ENCODE measurements around the gene IFI44L. TPM values are rescaled to one million over a fixed set of nuclear protein-coding genes. Genes with fewer than 3 reads are reported as not detected.

The IFI44L gene
- total and polyA plus RNA-seq, 4 donors, result 2.1 to 6.5 (median 2.9) TPM

DNA sequence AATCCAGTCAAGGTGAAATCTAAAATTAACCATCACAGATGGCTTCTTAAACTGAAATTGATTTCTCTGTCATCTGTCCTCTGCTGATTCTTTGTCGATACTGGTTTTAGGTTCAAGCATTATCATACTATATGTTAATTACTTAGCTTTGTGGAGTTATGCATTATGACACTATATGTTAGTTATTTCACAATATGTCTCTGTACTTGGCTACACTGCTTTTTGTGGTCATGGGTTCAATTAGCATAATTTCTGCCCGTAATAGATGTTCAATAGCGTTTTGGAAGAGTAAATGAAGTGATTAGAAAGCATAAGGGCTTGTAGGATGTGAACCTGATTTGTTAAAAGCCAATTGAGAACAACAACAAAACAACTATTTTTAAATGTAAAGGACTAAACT lies 57.5 kb downstream of the IFI44L start:
- no peak for DNase-seq (ENCODE audit: low spot score)
- no peaks in the 10 kb centered on the region for H3K36me3 ChIP-seq (ENCODE audit: control insufficient read depth in 4 of 4, insufficient read depth in 3 of 4, low read depth in 1 of 4, low read length in 3 of 4)
- no peak overlapping the region for H3K4me3 ChIP-seq (ENCODE audit: low read depth in 1 of 3, low read length in 3 of 3)
- H3K9me3 ChIP-seq (ENCODE audit: control insufficient read depth in 4 of 4, low read length in 3 of 4), result no peaks in the 10 kb centered on the region
- no peak for TF ChIP-seq RAD21 (IDR thresholded peaks at IDR 0.05)
- no peaks in the 10 kb centered on the region for H3K4me1 ChIP-seq (ENCODE audit: control insufficient read depth in 4 of 4, insufficient read depth in 4 of 4, low read length in 3 of 4)
- H3K27me3 ChIP-seq (ENCODE audit: control insufficient read depth in 4 of 4, insufficient read depth in 4 of 4, low read length in 3 of 4), result no peaks in the 10 kb centered on the region
- no peak overlapping the region for H3K27ac ChIP-seq (ENCODE audit: low read depth in 1 of 2, low read length in 2 of 2)
- WGBS, result 88% methylated on average over 3 of the region's 3 CpGs
- H3K9ac ChIP-seq (ENCODE audit: low read depth in 1 of 2, low read length in 2 of 2), result no peak overlapping the region

DNA sequence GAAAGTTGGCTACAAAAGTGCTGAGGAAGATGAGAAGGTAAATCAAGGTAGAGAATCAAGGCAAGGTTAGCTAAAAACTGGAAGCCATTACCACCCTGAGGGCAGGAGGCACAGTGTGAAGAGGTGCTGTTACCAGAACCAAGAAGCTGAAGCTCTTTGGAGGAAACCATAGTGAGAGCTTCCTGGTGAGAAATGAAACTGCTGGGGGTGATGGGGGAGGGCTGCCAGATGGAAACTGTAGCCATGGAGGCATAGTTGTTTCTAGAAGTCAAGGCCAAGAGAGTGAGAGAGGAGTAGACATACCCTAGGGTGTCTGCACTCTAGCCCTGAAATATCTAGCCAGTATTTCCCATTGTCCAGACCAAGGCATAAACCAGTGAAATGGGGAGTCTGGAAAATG lies 58.1 kb downstream of the IFI44L start:
- TF ChIP-seq, protein P1, sequence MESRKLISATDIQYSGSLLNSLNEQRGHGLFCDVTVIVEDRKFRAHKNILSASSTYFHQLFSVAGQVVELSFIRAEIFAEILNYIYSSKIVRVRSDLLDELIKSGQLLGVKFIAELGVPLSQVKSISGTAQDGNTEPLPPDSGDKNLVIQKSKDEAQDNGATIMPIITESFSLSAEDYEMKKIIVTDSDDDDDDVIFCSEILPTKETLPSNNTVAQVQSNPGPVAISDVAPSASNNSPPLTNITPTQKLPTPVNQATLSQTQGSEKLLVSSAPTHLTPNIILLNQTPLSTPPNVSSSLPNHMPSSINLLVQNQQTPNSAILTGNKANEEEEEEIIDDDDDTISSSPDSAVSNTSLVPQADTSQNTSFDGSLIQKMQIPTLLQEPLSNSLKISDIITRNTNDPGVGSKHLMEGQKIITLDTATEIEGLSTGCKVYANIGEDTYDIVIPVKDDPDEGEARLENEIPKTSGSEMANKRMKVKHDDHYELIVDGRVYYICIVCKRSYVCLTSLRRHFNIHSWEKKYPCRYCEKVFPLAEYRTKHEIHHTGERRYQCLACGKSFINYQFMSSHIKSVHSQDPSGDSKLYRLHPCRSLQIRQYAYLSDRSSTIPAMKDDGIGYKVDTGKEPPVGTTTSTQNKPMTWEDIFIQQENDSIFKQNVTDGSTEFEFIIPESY (IDR thresholded peaks at IDR 0.05), result no peak
- TF ChIP-seq, protein P2, sequence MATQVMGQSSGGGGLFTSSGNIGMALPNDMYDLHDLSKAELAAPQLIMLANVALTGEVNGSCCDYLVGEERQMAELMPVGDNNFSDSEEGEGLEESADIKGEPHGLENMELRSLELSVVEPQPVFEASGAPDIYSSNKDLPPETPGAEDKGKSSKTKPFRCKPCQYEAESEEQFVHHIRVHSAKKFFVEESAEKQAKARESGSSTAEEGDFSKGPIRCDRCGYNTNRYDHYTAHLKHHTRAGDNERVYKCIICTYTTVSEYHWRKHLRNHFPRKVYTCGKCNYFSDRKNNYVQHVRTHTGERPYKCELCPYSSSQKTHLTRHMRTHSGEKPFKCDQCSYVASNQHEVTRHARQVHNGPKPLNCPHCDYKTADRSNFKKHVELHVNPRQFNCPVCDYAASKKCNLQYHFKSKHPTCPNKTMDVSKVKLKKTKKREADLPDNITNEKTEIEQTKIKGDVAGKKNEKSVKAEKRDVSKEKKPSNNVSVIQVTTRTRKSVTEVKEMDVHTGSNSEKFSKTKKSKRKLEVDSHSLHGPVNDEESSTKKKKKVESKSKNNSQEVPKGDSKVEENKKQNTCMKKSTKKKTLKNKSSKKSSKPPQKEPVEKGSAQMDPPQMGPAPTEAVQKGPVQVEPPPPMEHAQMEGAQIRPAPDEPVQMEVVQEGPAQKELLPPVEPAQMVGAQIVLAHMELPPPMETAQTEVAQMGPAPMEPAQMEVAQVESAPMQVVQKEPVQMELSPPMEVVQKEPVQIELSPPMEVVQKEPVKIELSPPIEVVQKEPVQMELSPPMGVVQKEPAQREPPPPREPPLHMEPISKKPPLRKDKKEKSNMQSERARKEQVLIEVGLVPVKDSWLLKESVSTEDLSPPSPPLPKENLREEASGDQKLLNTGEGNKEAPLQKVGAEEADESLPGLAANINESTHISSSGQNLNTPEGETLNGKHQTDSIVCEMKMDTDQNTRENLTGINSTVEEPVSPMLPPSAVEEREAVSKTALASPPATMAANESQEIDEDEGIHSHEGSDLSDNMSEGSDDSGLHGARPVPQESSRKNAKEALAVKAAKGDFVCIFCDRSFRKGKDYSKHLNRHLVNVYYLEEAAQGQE (IDR thresholded peaks at IDR 0.05), result no peak
- TF ChIP-seq GABPA (IDR thresholded peaks at IDR 0.05 in 1 of 2, conservative IDR thresholded peaks at IDR 0.05 in 1 of 2), result no peak
- no peak for TF ChIP-seq JUND (IDR thresholded peaks at IDR 0.05)
- TF ChIP-seq EGR1 (IDR thresholded peaks at IDR 0.05; ENCODE audit: low read depth in 2 of 2), result no peak
- no peak for TF ChIP-seq HNF4A (conservative IDR thresholded peaks at IDR 0.05)

DNA sequence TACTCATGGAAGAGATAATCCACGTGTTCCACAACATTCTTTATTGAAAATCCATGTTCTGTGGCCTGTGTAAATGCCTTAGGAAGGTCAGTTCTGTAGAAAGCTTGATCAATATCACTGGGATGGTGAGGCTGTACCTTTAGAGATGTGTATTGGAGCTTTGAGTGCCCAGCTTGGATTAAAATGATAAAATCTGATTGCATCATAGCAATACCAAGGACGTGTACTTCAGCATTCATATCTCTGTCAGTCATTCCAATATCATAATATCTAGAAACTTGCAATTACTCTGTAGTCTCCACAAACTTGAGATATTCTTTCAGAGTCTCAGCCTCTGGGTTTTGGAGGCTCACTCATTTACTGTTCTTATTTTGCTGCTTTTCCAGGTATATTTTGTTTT lies 61.0 kb downstream of the IFI44L start:
- no peaks in the 10 kb centered on the region for H3K9me3 ChIP-seq (ENCODE audit: control insufficient read depth in 4 of 4, low read length in 3 of 4)
- no peak overlapping the region for H3K4me3 ChIP-seq (ENCODE audit: low read depth in 1 of 3, low read length in 3 of 3)
- no peaks in the 10 kb centered on the region for H3K27me3 ChIP-seq (ENCODE audit: control insufficient read depth in 4 of 4, insufficient read depth in 4 of 4, low read length in 3 of 4)
- H3K27ac ChIP-seq (ENCODE audit: low read depth in 1 of 2, low read length in 2 of 2), result no peak overlapping the region
- H3K36me3 ChIP-seq (ENCODE audit: control insufficient read depth in 4 of 4, insufficient read depth in 3 of 4, low read depth in 1 of 4, low read length in 3 of 4), result no peaks in the 10 kb centered on the region
- no peak for DNase-seq (ENCODE audit: low spot score)
- no peaks in the 10 kb centered on the region for H3K4me1 ChIP-seq (ENCODE audit: control insufficient read depth in 4 of 4, insufficient read depth in 4 of 4, low read length in 3 of 4)
- no peak for TF ChIP-seq HNF4A (conservative IDR thresholded peaks at IDR 0.05)
- TF ChIP-seq, protein P1 (IDR thresholded peaks at IDR 0.05), result no peak
- no peak for TF ChIP-seq GABPA (IDR thresholded peaks at IDR 0.05 in 1 of 2, conservative IDR thresholded peaks at IDR 0.05 in 1 of 2)
- TF ChIP-seq, protein P3, sequence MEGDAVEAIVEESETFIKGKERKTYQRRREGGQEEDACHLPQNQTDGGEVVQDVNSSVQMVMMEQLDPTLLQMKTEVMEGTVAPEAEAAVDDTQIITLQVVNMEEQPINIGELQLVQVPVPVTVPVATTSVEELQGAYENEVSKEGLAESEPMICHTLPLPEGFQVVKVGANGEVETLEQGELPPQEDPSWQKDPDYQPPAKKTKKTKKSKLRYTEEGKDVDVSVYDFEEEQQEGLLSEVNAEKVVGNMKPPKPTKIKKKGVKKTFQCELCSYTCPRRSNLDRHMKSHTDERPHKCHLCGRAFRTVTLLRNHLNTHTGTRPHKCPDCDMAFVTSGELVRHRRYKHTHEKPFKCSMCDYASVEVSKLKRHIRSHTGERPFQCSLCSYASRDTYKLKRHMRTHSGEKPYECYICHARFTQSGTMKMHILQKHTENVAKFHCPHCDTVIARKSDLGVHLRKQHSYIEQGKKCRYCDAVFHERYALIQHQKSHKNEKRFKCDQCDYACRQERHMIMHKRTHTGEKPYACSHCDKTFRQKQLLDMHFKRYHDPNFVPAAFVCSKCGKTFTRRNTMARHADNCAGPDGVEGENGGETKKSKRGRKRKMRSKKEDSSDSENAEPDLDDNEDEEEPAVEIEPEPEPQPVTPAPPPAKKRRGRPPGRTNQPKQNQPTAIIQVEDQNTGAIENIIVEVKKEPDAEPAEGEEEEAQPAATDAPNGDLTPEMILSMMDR (IDR thresholded peaks at IDR 0.05; ENCODE audit: low read depth, low read length, missing input control), result no peak
- TF ChIP-seq YY1 (IDR thresholded peaks at IDR 0.05), result no peak
- TF ChIP-seq FOXA1 (IDR thresholded peaks at IDR 0.05), result no peak
- TF ChIP-seq JUND (IDR thresholded peaks at IDR 0.05), result no peak
- H3K9ac ChIP-seq (ENCODE audit: low read depth in 1 of 2, low read length in 2 of 2), result no peak overlapping the region
- 59% methylated on average over 2 of the region's 2 CpGs for WGBS

More for the DNA sequence above, 58.1 kb downstream of the IFI44L start:
- no peaks in the 10 kb centered on the region for H3K4me1 ChIP-seq (ENCODE audit: control insufficient read depth in 4 of 4, insufficient read depth in 4 of 4, low read length in 3 of 4)
- no peaks in the 10 kb centered on the region for H3K36me3 ChIP-seq (ENCODE audit: control insufficient read depth in 4 of 4, insufficient read depth in 3 of 4, low read depth in 1 of 4, low read length in 3 of 4)
- H3K9ac ChIP-seq (ENCODE audit: low read depth in 1 of 2, low read length in 2 of 2), result no peak overlapping the region
- no peak overlapping the region for H3K27ac ChIP-seq (ENCODE audit: low read depth in 1 of 2, low read length in 2 of 2)
- no peak overlapping the region for H3K4me3 ChIP-seq (ENCODE audit: low read depth in 1 of 3, low read length in 3 of 3)
- no peaks in the 10 kb centered on the region for H3K27me3 ChIP-seq (ENCODE audit: control insufficient read depth in 4 of 4, insufficient read depth in 4 of 4, low read length in 3 of 4)
- H3K9me3 ChIP-seq (ENCODE audit: control insufficient read depth in 4 of 4, low read length in 3 of 4), result no peaks in the 10 kb centered on the region
- no peak for DNase-seq (ENCODE audit: low spot score)
